ENCODE measurements around the gene SYNJ2BP. TPM values are rescaled to one million over a fixed set of nuclear protein-coding genes. Genes with fewer than 3 reads are reported as not detected.
"Not testable (repeated sequence)": the region's sequence is repeated elsewhere in the genome, so short reads cannot be mapped to it uniquely, and the experiment has no call there.

Gene SYNJ2BP
- total RNA-seq, 1 donor, result 21.0 TPM

DNA sequence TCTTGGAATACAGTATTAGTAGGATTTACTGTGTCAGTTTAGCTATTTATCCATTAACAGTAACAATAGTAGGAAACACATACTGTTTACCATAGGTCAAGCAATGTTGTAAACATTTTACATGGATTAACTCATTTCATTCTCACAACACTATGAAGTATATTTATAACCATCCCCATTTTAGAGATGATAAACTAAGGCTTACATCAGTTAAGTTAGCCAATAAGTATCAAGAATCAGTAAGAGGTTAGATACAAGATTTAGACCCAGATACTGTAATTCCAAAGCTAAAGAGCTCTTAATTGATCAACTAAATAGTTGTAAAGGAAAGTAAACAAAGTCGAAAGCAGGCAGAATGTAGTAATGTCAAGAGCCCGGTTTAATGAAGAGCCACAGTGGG lies 1.1 kb downstream of the SYNJ2BP start:
- no peak overlapping the region for H3K27ac ChIP-seq (ENCODE audit: low read depth, low read length)
- peaks cover 10% of the 10 kb centered on the region for H3K4me1 ChIP-seq (ENCODE audit: insufficient read depth, low read length)
- no peaks in the 10 kb centered on the region for H3K36me3 ChIP-seq (ENCODE audit: insufficient read depth, low read length)
- H3K9me3 ChIP-seq (ENCODE audit: low read depth, low read length), result no peaks in the 10 kb centered on the region
- H3K27me3 ChIP-seq (ENCODE audit: insufficient read depth, low read length), result no peaks in the 10 kb centered on the region
- TF ChIP-seq, protein P1, sequence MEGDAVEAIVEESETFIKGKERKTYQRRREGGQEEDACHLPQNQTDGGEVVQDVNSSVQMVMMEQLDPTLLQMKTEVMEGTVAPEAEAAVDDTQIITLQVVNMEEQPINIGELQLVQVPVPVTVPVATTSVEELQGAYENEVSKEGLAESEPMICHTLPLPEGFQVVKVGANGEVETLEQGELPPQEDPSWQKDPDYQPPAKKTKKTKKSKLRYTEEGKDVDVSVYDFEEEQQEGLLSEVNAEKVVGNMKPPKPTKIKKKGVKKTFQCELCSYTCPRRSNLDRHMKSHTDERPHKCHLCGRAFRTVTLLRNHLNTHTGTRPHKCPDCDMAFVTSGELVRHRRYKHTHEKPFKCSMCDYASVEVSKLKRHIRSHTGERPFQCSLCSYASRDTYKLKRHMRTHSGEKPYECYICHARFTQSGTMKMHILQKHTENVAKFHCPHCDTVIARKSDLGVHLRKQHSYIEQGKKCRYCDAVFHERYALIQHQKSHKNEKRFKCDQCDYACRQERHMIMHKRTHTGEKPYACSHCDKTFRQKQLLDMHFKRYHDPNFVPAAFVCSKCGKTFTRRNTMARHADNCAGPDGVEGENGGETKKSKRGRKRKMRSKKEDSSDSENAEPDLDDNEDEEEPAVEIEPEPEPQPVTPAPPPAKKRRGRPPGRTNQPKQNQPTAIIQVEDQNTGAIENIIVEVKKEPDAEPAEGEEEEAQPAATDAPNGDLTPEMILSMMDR (IDR thresholded peaks at IDR 0.05; ENCODE audit: extremely low read depth, low read depth, low read length), result no peak
- H3K79me2 ChIP-seq (ENCODE audit: insufficient read depth, low read length), result peaks cover 30% of the 10 kb centered on the region
- H3K4me3 ChIP-seq (ENCODE audit: insufficient read depth, low read length), result no peak overlapping the region
- no peak overlapping the region for H2AFZ ChIP-seq (ENCODE audit: low read length)
- H4K20me1 ChIP-seq (ENCODE audit: insufficient read depth, low read length), result peaks cover 8% of the 10 kb centered on the region
- H3K4me2 ChIP-seq (ENCODE audit: insufficient read depth, low read length), result peak overlapping the region; percentile 81
- DNase-seq (ENCODE audit: insufficient read length, low spot score, missing footprints), result no peak

DNA sequence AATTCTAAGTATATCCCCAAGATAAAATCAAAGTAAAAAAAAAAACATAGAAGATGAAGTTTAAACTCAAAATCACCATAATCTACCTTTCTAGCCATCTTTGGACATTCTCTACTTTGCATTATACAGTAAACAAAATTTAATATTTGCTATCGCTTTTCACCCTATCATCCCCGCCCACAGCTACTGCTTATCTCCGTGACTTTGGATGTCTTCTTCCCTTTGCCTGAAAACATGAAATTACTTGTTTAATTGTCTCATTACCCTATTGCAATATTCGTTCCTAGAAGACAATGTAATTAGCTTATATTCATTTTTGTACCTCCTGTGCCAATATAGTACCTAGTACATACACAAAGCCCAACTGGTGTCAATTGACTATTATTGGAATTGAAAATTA lies 9.3 kb downstream of the SYNJ2BP start:
- Histone ChIP-seq H3K27me3 (ENCODE audit: insufficient read depth, low read length) (no peaks in the 10 kb centered on the region), H3K4me3 (ENCODE audit: insufficient read depth, low read length) (no peak overlapping the region), H3K4me1 (ENCODE audit: insufficient read depth, low read length) (no peaks in the 10 kb centered on the region), H3K4me2 (ENCODE audit: insufficient read depth, low read length) (no peak overlapping the region), H3K79me2 (ENCODE audit: insufficient read depth, low read length) (peaks cover 14% of the 10 kb centered on the region), H3K27ac (ENCODE audit: low read depth, low read length) (no peak overlapping the region), H3K9me3 (ENCODE audit: low read depth, low read length) (no peaks in the 10 kb centered on the region), H3K36me3 (ENCODE audit: insufficient read depth, low read length) (no peaks in the 10 kb centered on the region), H4K20me1 (ENCODE audit: insufficient read depth, low read length) (peaks cover 8% of the 10 kb centered on the region), H2AFZ (ENCODE audit: low read length) (no peak overlapping the region)
- DNase-seq (ENCODE audit: insufficient read length, low spot score, missing footprints), result no peak
- TF ChIP-seq, protein P1 (IDR thresholded peaks at IDR 0.05; ENCODE audit: extremely low read depth, low read depth, low read length), result no peak

DNA sequence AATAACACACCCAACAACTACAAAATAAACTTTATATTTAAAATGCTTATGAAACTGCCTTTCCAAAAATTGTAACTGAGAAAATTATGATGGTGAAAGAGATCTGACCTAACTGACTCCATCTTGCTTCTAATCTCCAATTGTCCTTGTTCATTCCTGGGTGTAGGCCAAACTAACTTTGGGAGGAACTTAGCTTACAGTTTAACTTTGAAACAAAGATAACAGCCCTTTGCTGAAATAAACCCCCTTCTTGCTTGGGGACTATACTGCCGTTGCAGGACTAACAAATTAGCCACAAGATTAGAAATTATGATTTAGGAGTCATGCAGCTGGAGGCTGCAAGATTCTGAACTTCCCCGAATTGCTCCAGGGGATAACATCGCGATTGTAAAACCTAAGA lies 10.7 kb downstream of the SYNJ2BP start:
- not testable (repeated sequence) for H3K27ac ChIP-seq (ENCODE audit: low read depth, low read length); DNase-seq (ENCODE audit: insufficient read length, low spot score, missing footprints); H3K4me1 ChIP-seq (ENCODE audit: insufficient read depth, low read length); H3K27me3 ChIP-seq (ENCODE audit: insufficient read depth, low read length); H4K20me1 ChIP-seq (ENCODE audit: insufficient read depth, low read length); H3K4me3 ChIP-seq (ENCODE audit: insufficient read depth, low read length); H2AFZ ChIP-seq (ENCODE audit: low read length); H3K9me3 ChIP-seq (ENCODE audit: low read depth, low read length); H3K4me2 ChIP-seq (ENCODE audit: insufficient read depth, low read length); H3K36me3 ChIP-seq (ENCODE audit: insufficient read depth, low read length); H3K79me2 ChIP-seq (ENCODE audit: insufficient read depth, low read length)

DNA sequence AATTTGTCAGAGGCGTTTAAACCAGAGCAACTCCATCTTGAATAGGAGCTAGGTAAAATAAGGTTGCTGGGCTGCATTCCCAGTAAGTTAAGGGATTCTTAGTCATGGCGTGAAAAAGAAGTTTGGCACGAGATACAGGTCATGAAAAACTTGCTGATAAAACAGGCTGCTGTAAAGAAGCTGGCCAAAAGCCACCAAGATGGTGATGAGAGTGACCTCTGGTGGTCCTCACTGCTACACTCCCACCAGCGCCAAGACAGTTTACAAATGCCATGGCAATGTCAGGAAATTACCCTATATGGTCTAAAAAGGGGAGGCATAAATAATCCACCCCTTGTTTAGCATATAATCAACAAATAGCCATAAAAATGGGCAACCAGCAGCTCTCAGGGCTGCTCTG lies 13.6 kb downstream of the SYNJ2BP start:
- H3K4me2 ChIP-seq (ENCODE audit: insufficient read depth, low read length); H2AFZ ChIP-seq (ENCODE audit: low read length); H3K9me3 ChIP-seq (ENCODE audit: low read depth, low read length); H3K4me1 ChIP-seq (ENCODE audit: insufficient read depth, low read length); H4K20me1 ChIP-seq (ENCODE audit: insufficient read depth, low read length); H3K27me3 ChIP-seq (ENCODE audit: insufficient read depth, low read length); H3K79me2 ChIP-seq (ENCODE audit: insufficient read depth, low read length); H3K4me3 ChIP-seq (ENCODE audit: insufficient read depth, low read length); H3K27ac ChIP-seq (ENCODE audit: low read depth, low read length); H3K36me3 ChIP-seq (ENCODE audit: insufficient read depth, low read length): not testable (repeated sequence)
- peak; percentile 32 for DNase-seq (ENCODE audit: insufficient read length, low spot score, missing footprints)

DNA sequence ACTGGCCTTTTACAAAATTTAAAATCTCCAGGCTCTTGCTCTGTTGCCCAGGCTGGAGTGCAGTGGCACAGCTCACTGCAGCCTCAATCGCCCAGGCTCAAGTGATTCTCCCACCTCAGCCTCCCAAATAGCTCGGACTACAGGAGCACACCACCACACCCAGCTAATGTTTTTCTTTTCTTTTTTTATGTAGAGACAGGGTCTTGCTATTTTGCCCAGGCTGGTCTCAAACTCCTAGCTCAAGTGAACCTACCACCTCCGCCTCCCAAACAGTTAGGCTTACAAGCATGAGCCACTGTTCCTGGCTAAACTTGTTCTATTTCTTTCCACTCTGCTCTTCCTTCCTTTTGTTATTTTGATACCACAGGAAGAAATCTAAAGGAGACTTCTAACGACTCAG lies 15.2 kb downstream of the SYNJ2BP start:
- Histone ChIP-seq H3K27me3 (ENCODE audit: insufficient read depth, low read length) (no peaks in the 10 kb centered on the region), H3K27ac (ENCODE audit: low read depth, low read length) (no peak overlapping the region), H3K4me1 (ENCODE audit: insufficient read depth, low read length) (no peaks in the 10 kb centered on the region), H3K4me3 (ENCODE audit: insufficient read depth, low read length) (no peak overlapping the region), H3K4me2 (ENCODE audit: insufficient read depth, low read length) (no peak overlapping the region), H3K9me3 (ENCODE audit: low read depth, low read length) (no peaks in the 10 kb centered on the region), H2AFZ (ENCODE audit: low read length) (no peak overlapping the region), H4K20me1 (ENCODE audit: insufficient read depth, low read length) (peaks cover 4% of the 10 kb centered on the region), H3K79me2 (ENCODE audit: insufficient read depth, low read length) (peaks cover 2% of the 10 kb centered on the region), H3K36me3 (ENCODE audit: insufficient read depth, low read length) (no peaks in the 10 kb centered on the region)
- TF ChIP-seq, protein P1 (IDR thresholded peaks at IDR 0.05; ENCODE audit: extremely low read depth, low read depth, low read length), result no peak
- DNase-seq (ENCODE audit: insufficient read length, low spot score, missing footprints), result no peak

Measured in osteoblast (primary cell).